Mammary epithelial cell (primary cell): ENCODE measurements around the gene UNC79.

Experiments used
- CTCF ChIP-seq, 2 donors: IDR thresholded peaks in 1 of 2; conservative IDR thresholded peaks in 1 of 2; 2 replicates each; pipeline ENCODE4 v1.5.1; 2011 to 2012; ENCODE audit warnings: inconsistent platforms in 2 of 2, low read length in 2 of 2, mild to moderate bottlenecking in 2 of 2, control low read depth in 1 of 2, low read depth in 1 of 2; ENCODE audit not compliant: insufficient read depth in 1 of 2; ENCODE audit errors: extremely low read depth in 1 of 2
- EZH2 ChIP-seq: IDR thresholded peaks from 2 replicates; pipeline ENCODE4 v1.6.1; 2012; ENCODE audit warnings: low read length, inconsistent platforms, borderline replicate concordance

- TF ChIP-seq CTCF (conservative IDR thresholded peaks at IDR 0.05 in 1 of 2, IDR thresholded peaks at IDR 0.05 in 1 of 2; ENCODE audit: extremely low read depth in 1 of 2, insufficient read depth in 1 of 2, low read depth in 1 of 2, low read length in 2 of 2) (no peak), EZH2 (no peak)
These were observed 312.7 kb downstream of the UNC79 start for GRCh38 chr14:93743270-93744060.
